A549 treated with Mapracorat at 1 μM for 4 hours (cell line): ENCODE results near the gene A4GNT. TPM values are rescaled to one million over a fixed set of nuclear protein-coding genes. Genes with fewer than 3 reads are reported as not detected.

ENCODE experiments used
- total RNA-seq: library from RNA; stranded (reverse); fragments of 200-300 nt; extraction: Qiagen RNA extraction; gene quantifications from 5 replicates; pipeline ENCODE4 v1.2.3, GENCODE V29; 2022

A4GNT gene
- total RNA-seq = not detected in 5 replicates

DNA sequence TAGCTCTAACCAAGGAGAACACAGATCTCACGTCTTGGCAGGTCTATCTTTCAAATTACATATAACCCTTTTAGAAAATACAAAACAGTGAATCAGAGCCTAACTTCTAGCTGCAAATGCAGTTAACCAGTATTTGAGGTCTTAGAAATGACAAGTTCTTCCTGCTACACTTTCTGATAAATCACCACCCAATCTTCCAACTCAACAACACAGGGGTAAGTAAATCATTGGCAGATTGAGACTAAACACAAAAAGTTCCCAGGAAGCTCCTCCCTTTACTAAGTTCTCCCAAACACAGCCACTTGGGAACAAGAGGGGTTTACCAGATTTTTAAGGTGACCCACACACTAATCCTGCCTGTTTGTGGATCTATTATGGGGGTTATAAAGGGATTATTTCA is at the start of gene A4GNT:
TSS of gene A4GNT (minus strand) at position 152 of the 400 bp plus-strand sequence. CDS start 1,134 bp downstream, outside the sequence.

DNA sequence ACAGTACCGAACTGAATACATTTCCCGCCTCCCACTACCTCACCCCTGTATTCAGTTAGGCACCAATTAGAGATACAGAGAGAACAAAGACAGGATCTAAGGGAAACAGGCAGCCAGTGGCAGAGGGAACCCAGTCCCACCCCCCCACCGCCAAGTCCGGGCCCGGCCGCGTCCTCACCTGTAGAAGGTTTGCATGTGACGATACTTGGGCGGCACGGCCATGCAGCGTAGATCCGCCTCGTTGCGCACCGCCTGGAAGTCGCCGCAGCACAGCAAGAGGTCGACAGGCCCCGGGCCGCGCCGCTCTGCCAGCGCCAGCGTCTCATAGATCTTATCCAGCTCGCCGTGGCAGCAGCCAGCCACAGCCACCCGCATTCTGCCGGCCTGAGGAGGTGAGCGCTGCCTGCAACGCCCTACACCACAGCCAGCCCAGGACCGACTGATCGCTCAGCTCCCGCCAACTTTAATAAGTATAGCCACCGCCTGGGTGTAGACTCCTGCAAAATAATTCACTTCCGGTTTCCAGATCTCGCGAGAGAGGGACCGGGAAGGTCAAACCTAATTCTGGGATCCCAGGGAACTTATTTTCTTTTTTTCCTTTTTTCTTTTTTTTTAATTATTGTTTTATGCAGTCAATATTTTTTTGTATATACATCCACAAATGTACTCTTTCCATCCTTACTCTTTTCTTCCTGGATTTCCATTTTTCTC is 42.4 kb upstream of the A4GNT start, which contains the start of gene DBR1:
TSS of gene DBR1 (minus strand) at position 501 of the 711 bp plus-strand sequence. CDS start at position 375, 126 bp downstream.

DNA sequence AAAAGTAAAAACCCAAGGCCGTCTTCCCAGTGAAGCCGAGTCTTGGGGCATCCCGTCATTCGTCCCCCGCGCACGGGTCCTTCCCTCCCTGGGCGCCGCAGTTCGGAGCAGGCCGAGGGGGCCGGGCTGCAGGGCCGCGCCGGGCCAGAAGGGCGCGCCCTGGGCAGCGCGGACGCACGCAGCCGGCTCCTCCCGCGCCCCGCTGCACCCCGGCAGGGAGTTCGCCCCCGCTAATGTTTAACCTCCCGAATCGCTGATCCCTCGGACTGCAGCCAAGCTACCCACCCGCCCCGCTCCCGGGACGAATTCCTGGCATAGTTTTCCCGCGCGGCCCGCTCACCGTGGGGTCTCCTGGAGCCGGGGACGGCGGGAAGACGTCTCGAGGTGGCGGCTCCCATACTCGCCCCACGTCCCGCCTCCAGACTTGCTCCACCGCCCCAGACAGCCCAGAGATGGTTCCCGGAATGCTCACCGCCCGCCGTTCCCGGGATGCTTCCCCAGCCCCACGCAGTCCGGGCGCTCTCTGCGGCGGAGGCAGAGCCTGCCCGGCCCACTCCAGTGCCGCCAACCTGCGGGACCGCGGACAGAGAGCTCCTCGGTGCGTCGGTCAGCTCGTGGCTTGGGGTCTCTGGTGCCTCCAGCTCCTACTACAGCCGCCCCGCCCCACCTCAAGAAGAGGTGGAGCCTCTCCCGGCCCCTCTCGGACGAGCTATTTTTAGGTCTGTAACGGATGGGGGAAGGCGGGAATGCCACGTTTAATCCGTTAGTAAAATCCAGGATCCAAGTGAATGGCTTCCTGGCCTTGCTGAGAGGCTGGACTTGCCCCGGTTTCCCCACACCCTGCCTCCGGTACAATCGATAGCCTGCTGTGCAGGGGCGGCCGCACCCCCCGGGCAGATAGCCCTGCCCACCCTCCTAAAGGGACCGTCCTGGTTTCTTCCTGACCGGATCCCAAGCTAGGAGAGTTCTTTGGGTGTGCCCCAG is 16.9 kb downstream of the A4GNT start, which contains the start of gene DZIP1L:
TSS of gene DZIP1L (minus strand) at position 621 of the 984 bp plus-strand sequence. CDS start 11,637 bp downstream, outside the sequence.

Other genes starting within 250 kb of the A4GNT start
- gene CLDN18, start 122.2 kb downstream of the A4GNT start, total RNA-seq = not detected in 5 replicates
- gene DZIP1L, start 16.8 kb downstream of the A4GNT start, total RNA-seq = 9.2 to 10.9 TPM (median 10.0 TPM) in 5 replicates
- 11.5 to 14.2 TPM (median 12.2 TPM) in 5 replicates for gene DBR1, start 42.5 kb upstream of the A4GNT start, total RNA-seq
- gene ARMC8, start 54.9 kb upstream of the A4GNT start, total RNA-seq = 36.9 to 47.0 TPM (median 41.9 TPM) in 5 replicates
- gene NME9, start 197.5 kb upstream of the A4GNT start, total RNA-seq = not detected in 5 replicates
- gene MRAS, start 216.2 kb upstream of the A4GNT start, total RNA-seq = 7.7 to 10.5 TPM (median 10.3 TPM) in 5 replicates